ENCODE data around the gene PRKAB1. TPM values are rescaled to one million over a fixed set of nuclear protein-coding genes. Genes with fewer than 3 reads are reported as not detected.
"Not testable (repeated sequence)": the region's sequence is repeated elsewhere in the genome, so short reads cannot be mapped to it uniquely, and the experiment has no call there.

The PRKAB1 gene
- total RNA-seq, 1 experiment from 2014 or later: 32.3 TPM

GRCh38 chr12:119704065-119704747 lies 36.3 kb downstream of the PRKAB1 start (continued):
- TF ChIP-seq PREB (CRISPR knock-in tag; IDR thresholded peaks at IDR 0.05; ENCODE audit: borderline replicate concordance) (no peak), TEAD1 (CRISPR knock-in tag; IDR thresholded peaks at IDR 0.05) (no peak), ZSCAN18 (CRISPR knock-in tag; IDR thresholded peaks at IDR 0.05) (no peak), CREM (CRISPR knock-in tag; IDR thresholded peaks at IDR 0.05) (no peak), ATF1 (CRISPR knock-in tag; IDR thresholded peaks at IDR 0.05) (no peak), MLX (CRISPR knock-in tag; IDR thresholded peaks at IDR 0.05) (no peak)

DNA sequence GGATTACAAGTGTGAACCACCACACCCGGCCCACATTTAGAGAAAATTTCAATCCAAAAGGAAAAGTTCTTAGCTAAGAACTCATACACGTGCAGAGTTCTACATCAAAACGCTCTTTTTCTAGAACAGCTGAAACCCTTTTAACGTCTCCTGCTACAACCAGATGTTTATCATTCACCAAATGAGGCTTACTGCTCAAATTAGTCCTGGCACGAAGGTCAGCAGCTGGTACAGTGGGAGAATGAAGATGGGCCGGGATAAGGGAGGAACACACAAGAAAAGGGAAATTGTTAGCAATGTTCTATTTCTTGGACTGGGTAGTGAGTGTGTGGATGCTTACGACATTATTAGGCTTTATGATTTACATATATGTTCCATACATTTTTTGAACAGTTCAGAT lies 37.2 kb downstream of the PRKAB1 start:
- Mint-ChIP-seq H3K36me3 (peaks cover 69% of the 10 kb centered on the region), H3K4me1 (peaks cover 7% of the 10 kb centered on the region), H3K27ac (no peak overlapping the region; the same call in 1 of the 2 replicates), H3K4me3 (no peak overlapping the region), H3K9me3 (peaks cover 5% of the 10 kb centered on the region), H3K27me3 (ENCODE audit: low read depth) (no peaks in the 10 kb centered on the region)
- no peak for DNase-seq (ENCODE audit: low spot score)
- ChIA-PET CTCF (no interaction called here), POLR2A (no interaction called here)
- no peak for ATAC-seq
- TF ChIP-seq RELA (CRISPR knock-in tag; IDR thresholded peaks at IDR 0.05; ENCODE audit: borderline replicate concordance) (no peak), NR1H2 (CRISPR knock-in tag; IDR thresholded peaks at IDR 0.05) (no peak), NFYB (CRISPR knock-in tag; conservative IDR thresholded peaks at IDR 0.05; ENCODE audit: low read depth) (no peak), GTF2I (CRISPR knock-in tag; conservative IDR thresholded peaks at IDR 0.05) (no peak), ZBTB21 (CRISPR knock-in tag; IDR thresholded peaks at IDR 0.05; ENCODE audit: borderline replicate concordance) (no peak), MXD4 (CRISPR knock-in tag; IDR thresholded peaks at IDR 0.05; ENCODE audit: borderline replicate concordance) (no peak), ZNF138 (CRISPR knock-in tag; conservative IDR thresholded peaks at IDR 0.05) (no peak), ESRRA (CRISPR knock-in tag; IDR thresholded peaks at IDR 0.05; ENCODE audit: borderline replicate concordance) (no peak), PRRX2 (CRISPR knock-in tag; IDR thresholded peaks at IDR 0.05) (no peak), SP1 (CRISPR knock-in tag; conservative IDR thresholded peaks at IDR 0.05) (no peak), ZNF232 (CRISPR knock-in tag; IDR thresholded peaks at IDR 0.05) (no peak), ZNF671 (CRISPR knock-in tag; IDR thresholded peaks at IDR 0.05) (no peak), KAT7 (CRISPR knock-in tag; IDR thresholded peaks at IDR 0.05; ENCODE audit: borderline replicate concordance) (no peak), ELF4 (CRISPR knock-in tag; IDR thresholded peaks at IDR 0.05; ENCODE audit: low read depth) (no peak), TP53 (CRISPR knock-in tag; IDR thresholded peaks at IDR 0.05) (no peak), SOX15 (CRISPR knock-in tag; IDR thresholded peaks at IDR 0.05) (no peak), GRHL2 (CRISPR knock-in tag; IDR thresholded peaks at IDR 0.05; ENCODE audit: insufficient replicate concordance, severe bottlenecking) (no peak), NR2C2 (CRISPR knock-in tag; IDR thresholded peaks at IDR 0.05) (no peak), ZNF121 (CRISPR knock-in tag; IDR thresholded peaks at IDR 0.05) (no peak)
- TF ChIP-seq, protein P1, sequence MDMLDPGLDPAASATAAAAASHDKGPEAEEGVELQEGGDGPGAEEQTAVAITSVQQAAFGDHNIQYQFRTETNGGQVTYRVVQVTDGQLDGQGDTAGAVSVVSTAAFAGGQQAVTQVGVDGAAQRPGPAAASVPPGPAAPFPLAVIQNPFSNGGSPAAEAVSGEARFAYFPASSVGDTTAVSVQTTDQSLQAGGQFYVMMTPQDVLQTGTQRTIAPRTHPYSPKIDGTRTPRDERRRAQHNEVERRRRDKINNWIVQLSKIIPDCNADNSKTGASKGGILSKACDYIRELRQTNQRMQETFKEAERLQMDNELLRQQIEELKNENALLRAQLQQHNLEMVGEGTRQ (CRISPR knock-in tag; IDR thresholded peaks at IDR 0.05): no peak

DNA sequence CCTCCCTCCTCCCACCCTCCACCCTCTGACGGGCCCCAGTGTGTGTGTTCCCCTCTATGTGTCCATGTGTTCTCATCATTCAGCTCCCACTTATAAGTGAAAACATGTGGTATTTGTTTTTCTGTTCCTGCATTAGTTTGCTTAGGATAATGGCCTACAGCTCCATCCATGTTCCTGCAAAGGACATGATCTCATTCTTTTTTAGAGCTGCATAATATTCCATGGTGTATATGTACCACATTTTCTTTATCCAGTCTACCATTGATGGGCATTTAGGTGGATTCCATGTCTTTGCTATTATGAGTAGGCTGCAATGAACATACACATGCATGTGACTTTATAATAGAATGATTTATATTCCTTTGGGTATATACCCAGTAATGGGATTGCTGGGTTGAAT lies 38.5 kb downstream of the PRKAB1 start:
- H3K9me3 Mint-ChIP-seq; DNase-seq (ENCODE audit: low spot score); CTCF ChIA-PET; ATAC-seq; H3K4me3 Mint-ChIP-seq; H3K27me3 Mint-ChIP-seq (ENCODE audit: low read depth); H3K4me1 Mint-ChIP-seq; H3K27ac Mint-ChIP-seq; POLR2A ChIA-PET: not testable (repeated sequence)
- peaks cover 73% of the 10 kb centered on the region for H3K36me3 Mint-ChIP-seq
